Liver (tissue), 9 donors: Measurements from ENCODE around the gene RBMS3. TPM values are rescaled to one million over a fixed set of nuclear protein-coding genes. Genes with fewer than 3 reads are reported as not detected.

ENCODE experiments used
- DNase-seq: peaks from one replicate; pipeline ENCODE4 v3.0.0-alpha.2; 2017; ENCODE audit warnings: low spot score
- H3K27ac ChIP-seq, 2 donors: one replicate each; pipeline ENCODE4 v1.7.0; 2013; ENCODE audit warnings: inconsistent platforms in 2 of 2, low read length in 2 of 2, control low read depth in 1 of 2, low read depth in 1 of 2, mild to moderate bottlenecking in 1 of 2
- H3K27me3 ChIP-seq, 4 donors: one replicate each; pipeline versions ENCODE4 v1.6.1 to v1.7.0; 2013; ENCODE audit warnings: low read length in 3 of 4, inconsistent platforms in 1 of 4, mild to moderate bottlenecking in 1 of 4, moderate library complexity in 1 of 4; ENCODE audit not compliant: control insufficient read depth in 4 of 4, insufficient read depth in 4 of 4
- H3K36me3 ChIP-seq, 4 donors: one replicate each; pipeline versions ENCODE4 v1.6.1 to v1.7.0; 2013; ENCODE audit warnings: low read length in 3 of 4, mild to moderate bottlenecking in 3 of 4, low read depth in 1 of 4, moderate library complexity in 1 of 4; ENCODE audit not compliant: control insufficient read depth in 4 of 4, insufficient read depth in 3 of 4
- H3K4me1 ChIP-seq, 4 donors: one replicate each; pipeline versions ENCODE4 v1.6.1 to v1.7.0; 2013; ENCODE audit warnings: low read length in 3 of 4, mild to moderate bottlenecking in 3 of 4, moderate library complexity in 1 of 4; ENCODE audit not compliant: control insufficient read depth in 4 of 4, insufficient read depth in 4 of 4
- H3K4me3 ChIP-seq, 3 donors: one replicate each; pipeline versions ENCODE4 v1.6.1 to v1.7.0; 2013; ENCODE audit warnings: low read length in 3 of 3, control low read depth in 1 of 3, low read depth in 1 of 3, mild to moderate bottlenecking in 1 of 3
- H3K9ac ChIP-seq, 2 donors: one replicate each; pipeline ENCODE4 v1.7.0; 2013; ENCODE audit warnings: low read length in 2 of 2, mild to moderate bottlenecking in 2 of 2, moderate library complexity in 2 of 2, control low read depth in 1 of 2, low read depth in 1 of 2
- H3K9me3 ChIP-seq, 4 donors: one replicate each; pipeline versions ENCODE4 v1.6.1 to v1.7.0; 2013; ENCODE audit warnings: low read length in 3 of 4; ENCODE audit not compliant: control insufficient read depth in 4 of 4
- ATF3 ChIP-seq: IDR thresholded peaks from 2 replicates; pipeline ENCODE4 v1.6.1; 2016; ENCODE audit warnings: antibody characterized with exemption
- CTCF ChIP-seq: fragments of 150-350 bp; IDR thresholded peaks from 2 replicates; pipeline ENCODE4 v1.5.1; 2017; ENCODE audit warnings: improper control_type of control experiment, low read depth, low read length; ENCODE audit not compliant: missing input control
- EGR1 ChIP-seq, 2 donors: IDR thresholded peaks; 2 replicates each; pipeline ENCODE4 v1.6.1; 2016 to 2018; ENCODE audit warnings: antibody characterized with exemption in 2 of 2, low read depth in 2 of 2
- FOXA1 ChIP-seq: IDR thresholded peaks from 2 replicates; pipeline ENCODE4 v1.6.1; 2016; ENCODE audit warnings: antibody characterized with exemption
- FOXA2 ChIP-seq: IDR thresholded peaks from 2 replicates; pipeline ENCODE4 v1.6.1; 2016; ENCODE audit warnings: antibody characterized with exemption
- GABPA ChIP-seq, 2 donors: IDR thresholded peaks in 1 of 2; conservative IDR thresholded peaks in 1 of 2; 2 replicates each; pipeline ENCODE4 v1.6.1; 2016; ENCODE audit warnings: antibody characterized with exemption in 2 of 2, mild to moderate bottlenecking in 1 of 2, moderate library complexity in 1 of 2
- HNF4A ChIP-seq, 2 donors: conservative IDR thresholded peaks; 2 replicates each; pipeline ENCODE4 v1.6.1; 2016; ENCODE audit warnings: antibody characterized with exemption in 2 of 2, mild to moderate bottlenecking in 2 of 2
- HNF4G ChIP-seq: IDR thresholded peaks from 2 replicates; pipeline ENCODE4 v1.6.1; 2016; ENCODE audit warnings: antibody characterized with exemption
- JUND ChIP-seq, 2 donors: IDR thresholded peaks; 2 replicates each; pipeline ENCODE4 v1.6.1; 2016; ENCODE audit warnings: antibody characterized with exemption in 2 of 2
- MAX ChIP-seq: IDR thresholded peaks from 2 replicates; pipeline ENCODE4 v1.6.1; 2016; ENCODE audit warnings: antibody characterized with exemption
- NR2F2 ChIP-seq: IDR thresholded peaks from 2 replicates; pipeline ENCODE4 v1.6.1; 2016; ENCODE audit warnings: antibody characterized with exemption
- RAD21 ChIP-seq, 2 donors: IDR thresholded peaks; 2 replicates each; pipeline ENCODE4 v1.6.1; 2016; ENCODE audit warnings: antibody characterized with exemption in 2 of 2, mild to moderate bottlenecking in 2 of 2
- REST ChIP-seq: IDR thresholded peaks from 2 replicates; pipeline ENCODE4 v1.6.1; 2016; ENCODE audit warnings: antibody characterized with exemption, mild to moderate bottlenecking
- RXRA ChIP-seq, 2 donors: IDR thresholded peaks; 2 replicates each; pipeline ENCODE4 v1.6.1; 2017 to 2018; ENCODE audit warnings: antibody characterized with exemption in 2 of 2, mild to moderate bottlenecking in 1 of 2
- SP1 ChIP-seq: IDR thresholded peaks from 2 replicates; pipeline ENCODE4 v1.6.1; 2018; ENCODE audit warnings: antibody characterized with exemption, mild to moderate bottlenecking
- YY1 ChIP-seq: IDR thresholded peaks from 2 replicates; pipeline ENCODE4 v1.6.1; 2016; ENCODE audit warnings: antibody characterized with exemption, mild to moderate bottlenecking
- WGBS: extraction: QIAGEN DNeasy Blood & Tissue Kit; methylation state at CpG from one replicate; pipeline ENCODE4 v1.1.7; 2013; 5-methylcytosine and 5-hydroxymethylcytosine counted together
- polyA plus RNA-seq, 2 donors: library from polyadenylated mRNA; stranded (reverse) in 1 of 2; unstranded in 1 of 2; fragments of 200-250 nt in 1 of 2; fragments of >200 nt in 1 of 2; fragmentation: Nextera tagmentation in 1 of 2; extraction: Ambion mirVana in 1 of 2; gene quantifications; one replicate each; pipeline versions ENCODE4 v1.2.1 to v1.2.3, GENCODE V29; 2013 to 2015
- total RNA-seq, 2 donors: library from RNA; depleted of rRNA; stranded (reverse); fragments of >200 nt; gene quantifications; one replicate each; pipeline ENCODE4 v1.2.3, GENCODE V29; 2014
- donor health status: healthy.
- donor health status: healthy.
- donor health status: healthy.
- donor health status: healthy.
- donor health status: healthy.

The RBMS3 gene
- total and polyA plus RNA-seq, 4 donors: 1.2 to 14.9 (median 9.3) TPM

- Histone ChIP-seq H3K4me1 (no peaks in the 10 kb centered on the region), H3K27ac (no peak overlapping the region), H3K9me3 (no peaks in the 10 kb centered on the region), H3K36me3 (no peaks in the 10 kb centered on the region), H3K9ac (no peak overlapping the region), H3K4me3 (no peak overlapping the region), H3K27me3 (no peaks in the 10 kb centered on the region)
- TF ChIP-seq HNF4G: no peak
- TF ChIP-seq REST: no peak
- no peak for TF ChIP-seq CTCF
- no peak for TF ChIP-seq SP1
- TF ChIP-seq FOXA2: no peak
- WGBS: 83% methylated on average over 4 of the region's 4 CpGs
- DNase-seq: no peak
Observed at GRCh38 chr3:29567501-29567900, 286.6 kb downstream of the RBMS3 start.

GRCh38 chr3:29568355-29568754, 287.5 kb downstream of the RBMS3 start:
- Histone ChIP-seq H3K9ac (no peak overlapping the region), H3K27ac (no peak overlapping the region)

More at GRCh38 chr3:29568355-29568754, 287.5 kb downstream of the RBMS3 start:
- Histone ChIP-seq H3K36me3 (no peaks in the 10 kb centered on the region), H3K4me3 (no peak overlapping the region), H3K4me1 (no peaks in the 10 kb centered on the region), H3K9me3 (no peaks in the 10 kb centered on the region), H3K27me3 (no peaks in the 10 kb centered on the region)
- WGBS: 74% methylated on average over 2 of the region's 2 CpGs
- DNase-seq: no peak
- TF ChIP-seq RAD21 (IDR thresholded peaks at IDR 0.05): no peak
- no peak for TF ChIP-seq ATF3
- no peak for TF ChIP-seq HNF4A (conservative IDR thresholded peaks at IDR 0.05)
- no peak for TF ChIP-seq FOXA2
- TF ChIP-seq RXRA (IDR thresholded peaks at IDR 0.05): no peak
- TF ChIP-seq JUND (IDR thresholded peaks at IDR 0.05): no peak
- TF ChIP-seq YY1: no peak
- TF ChIP-seq REST: no peak
- no peak for TF ChIP-seq EGR1 (IDR thresholded peaks at IDR 0.05; ENCODE audit: low read depth in 2 of 2)
- no peak for TF ChIP-seq MAX
- TF ChIP-seq FOXA1: no peak
- no peak for TF ChIP-seq CTCF
- TF ChIP-seq SP1: no peak
- TF ChIP-seq GABPA (IDR thresholded peaks at IDR 0.05 in 1 of 2, conservative IDR thresholded peaks at IDR 0.05 in 1 of 2): no peak
- no peak for TF ChIP-seq HNF4G
- no peak for TF ChIP-seq NR2F2
